GM19193 (cell line): Measurements from ENCODE around the gene SFI1.

Experiments used
- POLR2A ChIP-seq: IDR thresholded peaks from 4 replicates; pipeline ENCODE4 v1.6.1; 2011; ENCODE audit not compliant: insufficient read depth, insufficient read length; ENCODE audit errors: extremely low read depth

The SFI1 gene

DNA sequence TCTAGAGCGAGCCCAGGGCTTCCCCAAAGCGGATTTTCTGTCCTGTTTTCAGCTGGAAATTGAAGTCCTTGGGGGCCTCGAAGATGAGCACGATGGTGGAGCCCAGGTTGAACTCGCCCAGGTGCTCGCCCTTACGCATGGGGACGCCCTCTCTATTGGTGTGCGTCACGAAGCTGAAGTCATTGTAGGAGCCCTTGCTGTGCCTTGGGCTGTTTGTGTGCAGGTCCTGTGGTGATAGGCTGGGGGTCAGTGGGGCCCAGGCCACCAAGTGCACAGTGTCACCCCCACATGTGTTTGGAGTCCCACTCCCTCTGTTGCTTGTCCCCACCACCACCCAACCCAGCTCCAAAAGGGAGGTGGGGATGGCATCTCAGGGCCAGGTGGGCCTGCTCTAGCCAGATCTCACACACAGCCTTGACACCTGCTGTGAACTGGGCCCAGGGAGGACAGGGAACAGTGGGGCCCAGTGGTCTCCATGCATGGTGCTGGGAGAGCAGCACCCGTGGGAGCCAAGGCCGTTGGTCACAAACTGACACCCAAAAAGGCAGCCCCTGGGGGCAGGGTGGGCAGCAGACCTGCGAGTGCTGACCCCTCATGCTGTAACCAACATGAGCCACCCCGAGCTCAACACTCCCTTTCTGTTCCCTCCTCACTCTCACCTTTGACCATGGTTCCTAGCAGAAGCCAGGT lies 123.4 kb downstream of the SFI1 start:
- no peak for TF ChIP-seq POLR2A

DNA sequence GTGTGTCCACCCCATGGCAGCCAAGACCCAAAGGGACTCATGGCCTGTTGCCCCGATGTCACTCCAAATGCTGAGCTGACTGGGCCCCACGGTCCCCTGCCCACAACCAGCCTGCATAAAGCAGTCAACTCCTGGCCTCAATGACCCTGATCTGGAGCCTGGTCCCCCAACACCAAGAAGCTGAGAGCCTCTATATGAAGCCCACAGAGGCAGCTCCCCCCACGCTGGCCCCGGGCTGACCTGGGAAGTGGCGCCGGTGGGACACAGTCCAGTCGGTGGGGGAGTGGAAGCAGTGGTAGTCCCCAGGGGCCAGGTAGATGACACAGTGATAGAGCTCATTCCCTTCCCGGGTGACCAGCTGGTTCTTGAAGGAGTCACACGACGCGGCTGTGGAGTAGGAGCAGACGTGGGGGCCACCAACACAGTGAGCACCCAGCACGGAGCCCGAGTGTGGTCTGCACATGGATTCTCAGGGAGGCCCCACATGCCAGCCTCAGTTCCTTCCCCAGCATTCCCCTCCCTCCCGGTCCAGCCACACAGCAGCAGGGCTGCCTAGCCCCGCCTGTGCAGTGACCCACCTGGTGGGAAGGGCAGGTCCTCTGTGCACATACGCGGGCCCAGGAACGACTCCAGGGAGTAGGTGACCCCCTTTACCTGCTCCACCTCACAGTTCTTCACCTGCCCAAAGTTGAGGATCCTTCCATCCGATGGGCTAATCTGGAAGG lies 124.6 kb downstream of the SFI1 start:
- no peak for TF ChIP-seq POLR2A

DNA sequence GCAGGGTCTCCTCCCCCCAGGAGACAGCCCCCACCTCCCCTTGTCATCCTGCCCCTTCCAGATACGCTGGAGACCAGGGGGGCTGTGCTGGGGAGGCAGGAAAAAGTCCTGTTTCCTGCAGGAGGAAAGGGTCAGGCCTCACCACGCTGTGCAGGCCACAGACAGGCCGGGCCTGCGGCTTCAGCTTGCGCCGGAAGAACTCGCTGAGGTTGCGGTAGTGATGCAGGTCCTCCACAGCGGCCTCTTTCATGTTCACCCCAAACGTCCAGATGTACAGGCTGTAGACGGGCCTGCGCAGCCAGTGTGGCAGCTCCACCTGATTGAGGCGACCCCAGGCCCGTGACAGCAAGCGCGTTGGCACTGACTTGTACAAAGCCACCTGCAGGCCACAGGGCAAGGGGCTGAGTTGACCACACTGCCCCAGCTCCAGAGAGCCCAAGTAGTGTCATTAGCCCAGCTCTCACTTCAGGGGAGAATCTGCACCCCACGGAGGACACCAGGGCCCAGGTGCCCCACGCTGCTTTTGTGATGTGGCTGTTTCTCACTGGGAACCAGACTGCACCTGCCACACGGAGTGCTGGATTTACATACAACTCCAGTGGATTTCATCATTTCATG lies 125.3 kb downstream of the SFI1 start:
- TF ChIP-seq POLR2A: no peak

DNA sequence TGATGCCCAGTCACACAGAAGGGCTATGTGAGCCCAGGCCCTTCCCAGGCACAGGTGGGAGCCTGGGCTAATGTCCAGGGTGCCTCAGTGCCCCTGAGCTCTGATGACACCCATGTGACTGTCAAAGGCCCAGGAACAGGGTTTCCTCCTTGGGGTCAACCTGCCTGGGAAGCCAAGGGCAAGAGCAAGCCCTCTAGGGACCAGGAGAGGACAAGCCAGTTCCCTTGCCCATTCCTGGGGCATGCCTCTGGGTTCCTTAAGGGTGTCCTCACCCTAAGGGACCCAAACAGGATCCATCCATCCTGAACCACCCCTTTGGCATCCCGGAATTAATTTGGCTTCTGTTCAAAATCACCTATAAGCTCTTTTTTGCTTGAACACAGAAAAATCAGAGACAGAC lies 126.6 kb downstream of the SFI1 start:
- no peak for TF ChIP-seq POLR2A

GRCh38 chr22:31623592-31624304 lies 127.4 kb downstream of the SFI1 start:
- TF ChIP-seq POLR2A: no peak

DNA sequence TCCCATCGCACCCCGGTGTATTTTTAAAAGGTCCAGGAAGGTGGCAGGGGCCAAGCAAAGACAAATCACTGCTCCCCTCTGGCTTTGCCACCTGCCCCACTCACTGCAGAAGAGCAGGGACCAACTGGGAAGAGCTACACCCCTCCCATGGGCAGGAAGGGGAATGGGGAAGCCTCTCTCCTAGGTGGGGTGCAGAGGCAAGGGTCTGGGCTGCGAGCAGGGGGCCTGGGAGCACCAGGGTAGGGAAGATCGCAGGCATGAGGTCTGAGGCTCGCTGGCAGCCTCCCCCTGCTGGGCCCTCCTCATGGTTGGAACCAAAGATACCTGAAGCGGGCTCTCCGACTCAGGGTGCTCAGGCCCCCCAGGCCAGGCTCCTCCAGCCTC lies 128.9 kb downstream of the SFI1 start:
- TF ChIP-seq POLR2A: no peak

DNA sequence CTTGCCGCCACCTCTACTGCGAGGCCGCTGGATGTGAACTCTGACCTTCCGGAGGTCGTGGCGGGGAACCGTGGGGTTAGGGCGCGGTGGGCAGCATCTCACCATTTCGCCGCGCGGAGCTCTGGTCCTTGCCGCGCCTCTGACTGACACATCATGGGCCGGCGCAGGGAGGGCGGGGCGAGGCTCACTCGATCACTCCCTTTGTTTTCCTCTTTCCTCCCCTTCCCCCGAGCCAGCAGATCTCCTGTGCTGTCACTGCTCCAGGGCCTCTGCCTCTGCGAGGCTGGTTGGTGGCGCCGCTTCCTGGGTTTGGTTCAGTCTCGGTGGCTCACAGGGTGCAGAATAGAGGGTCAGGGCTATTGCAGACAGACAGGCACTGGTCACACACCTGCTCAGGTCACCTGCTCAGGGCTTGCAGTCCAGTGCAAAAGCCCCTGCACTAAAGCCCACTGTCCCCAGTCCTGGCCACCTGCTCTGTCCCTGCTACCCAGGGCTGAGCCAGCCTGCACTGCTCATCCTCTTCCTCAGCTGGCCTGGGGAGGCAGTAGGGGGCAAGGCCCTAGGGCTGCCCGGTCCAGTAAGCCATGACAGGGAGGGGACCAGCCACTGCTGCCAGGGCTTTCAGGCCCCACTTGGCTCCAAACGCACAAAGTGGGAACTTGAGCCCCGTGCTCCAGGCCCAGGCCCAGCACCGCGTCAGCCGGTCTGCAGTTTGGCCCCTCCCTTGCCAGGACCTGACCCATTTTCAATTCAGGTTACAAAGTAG lies 129.5 kb downstream of the SFI1 start:
- no peak for TF ChIP-seq POLR2A

GRCh38 chr22:31626427-31627150 lies 130.3 kb downstream of the SFI1 start:
- TF ChIP-seq POLR2A: no peak

- TF ChIP-seq POLR2A: no peak
These were observed 130.9 kb downstream of the SFI1 start for GRCh38 chr22:31627223-31627731.

GRCh38 chr22:31628362-31628761 lies 132.0 kb downstream of the SFI1 start:
- no peak for TF ChIP-seq POLR2A

GRCh38 chr22:31628969-31629708 lies 132.8 kb downstream of the SFI1 start:
- TF ChIP-seq POLR2A: no peak

DNA sequence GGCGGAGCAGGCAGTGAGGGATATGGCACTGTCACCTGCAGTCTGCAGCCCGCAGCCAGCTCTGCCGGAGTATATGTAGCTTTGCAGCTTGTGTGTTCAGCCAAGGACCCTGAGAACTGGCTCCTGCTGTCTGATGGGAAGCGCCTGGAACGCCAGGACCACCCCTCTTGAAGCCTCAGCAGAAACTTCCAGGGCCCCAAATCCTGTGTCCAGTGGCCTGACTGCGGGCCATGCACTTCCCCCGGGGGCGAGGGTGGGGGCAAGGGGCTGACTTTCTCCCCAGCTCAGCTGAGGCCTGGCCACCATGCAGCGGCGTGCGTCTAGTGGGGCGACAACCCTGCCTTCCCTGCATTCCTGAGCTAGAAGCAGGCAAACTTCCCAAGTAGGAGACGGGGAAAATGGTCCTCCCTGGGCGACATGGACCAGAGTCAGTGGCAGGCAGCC lies 133.4 kb downstream of the SFI1 start:
- TF ChIP-seq POLR2A: no peak
